AG04449 (cell line): ENCODE data around the gene PAQR7.

Experiments used
- CTCF ChIA-PET: fragments of 350-600 bp; formaldehyde crosslinking; extraction: SDS; loops from one replicate; lab custom pipeline; 2021; ENCODE audit warnings: antibody characterized with exemption; lab: Yijun Ruan, JAX
- POLR2A ChIA-PET: fragments of 400-600, 350-600 bp; formaldehyde crosslinking; extraction: SDS; loops from one replicate; lab custom pipeline; 2020; ENCODE audit warnings: antibody characterized with exemption, inconsistent platforms; lab: Yijun Ruan, JAX
- DNase-seq: peaks from one replicate; pipeline ENCODE4 v3.0.0-alpha.2; 2010; ENCODE audit warnings: low read depth, low spot score
- H3K4me3 ChIP-seq: 2 replicates; pipeline ENCODE4 v1.5.1; 2011; ENCODE audit warnings: low read depth, mild to moderate bottlenecking, control low read depth, low read length
- TF ChIP-seq, protein P1 (sequence below): IDR thresholded peaks from one replicate; pipeline ENCODE4 v1.5.1; 2011; ENCODE audit warnings: mild to moderate bottlenecking, moderate library complexity, low read length, control low read depth, inconsistent platforms; ENCODE audit not compliant: insufficient read depth; ENCODE audit errors: missing control alignments

Gene PAQR7

DNA sequence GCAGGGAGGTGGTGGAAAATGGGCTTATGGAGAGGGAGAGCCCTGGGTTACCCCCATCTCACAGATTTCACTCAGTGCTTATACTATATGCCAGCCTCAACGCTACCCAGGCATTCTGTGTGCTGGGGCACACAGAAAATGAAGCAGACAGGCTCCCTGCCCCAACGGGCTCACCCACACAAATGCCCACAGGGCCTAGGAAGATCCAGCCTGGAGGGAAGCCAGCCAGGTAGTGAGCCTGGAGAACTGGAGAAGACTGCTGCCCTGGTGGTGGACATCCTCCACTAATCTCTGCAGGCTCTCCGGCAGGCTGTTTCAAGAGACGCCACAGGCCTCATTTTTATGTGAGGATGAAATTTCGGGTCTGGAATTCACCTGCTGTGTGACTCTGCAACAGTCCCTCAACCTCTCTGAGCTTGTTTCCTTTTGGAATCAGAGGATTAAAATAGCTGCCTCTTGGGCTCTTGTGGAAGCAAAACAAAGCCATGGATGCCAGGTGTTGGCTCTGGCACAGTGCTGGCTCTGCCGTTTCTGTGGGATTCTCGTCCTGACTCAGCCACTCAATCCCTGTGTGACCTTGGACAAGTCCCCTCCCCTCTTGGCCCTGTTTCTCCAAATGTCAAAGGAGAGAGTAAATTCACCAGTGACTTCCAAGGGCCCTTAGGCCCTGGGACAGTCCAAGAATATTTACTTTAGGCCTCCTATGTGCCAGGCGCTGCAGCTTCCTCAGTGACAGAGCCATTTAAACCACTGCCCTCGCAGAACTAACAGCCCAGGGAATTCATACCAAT is 3.6 kb downstream of the PAQR7 start:
- ChIA-PET CTCF (no interaction called here), POLR2A (interaction anchor here (0.7 kb wide), 1 partner anchor 7 kb away, joined by 3 read pairs; no protein-coding TSS in a partner anchor)
- H3K4me3 ChIP-seq = no peak overlapping the region

DNA sequence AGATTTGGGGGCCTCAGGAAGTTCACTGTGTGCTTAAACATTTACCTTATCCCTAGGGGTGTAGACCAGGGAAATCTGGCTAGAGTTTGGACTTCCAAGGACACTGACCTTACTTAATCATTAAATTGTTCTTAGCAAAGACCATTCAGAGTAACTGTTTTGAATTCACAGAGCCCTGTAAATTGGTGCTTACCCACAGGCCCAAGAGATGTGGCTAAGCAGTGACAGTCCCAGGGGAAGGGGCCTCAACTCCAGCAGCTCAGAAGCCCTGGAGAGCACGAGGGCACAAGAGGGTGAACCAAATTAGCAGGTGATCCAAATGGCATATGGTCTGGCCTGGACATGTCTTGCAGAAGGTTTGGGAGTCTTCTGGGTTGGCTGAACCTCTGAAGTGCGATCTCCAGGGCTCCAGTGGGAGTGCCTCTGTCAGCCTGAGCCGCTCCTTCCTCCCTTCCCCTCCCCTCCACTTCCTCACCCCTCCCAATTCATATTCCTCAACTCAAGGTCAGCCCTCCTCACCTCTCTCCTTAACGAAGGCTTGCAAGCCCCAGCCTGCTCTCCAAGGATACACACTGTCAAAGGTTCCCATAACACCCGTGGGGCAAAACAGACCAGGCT is 4.3 kb downstream of the PAQR7 start:
- TF ChIP-seq, protein P1, sequence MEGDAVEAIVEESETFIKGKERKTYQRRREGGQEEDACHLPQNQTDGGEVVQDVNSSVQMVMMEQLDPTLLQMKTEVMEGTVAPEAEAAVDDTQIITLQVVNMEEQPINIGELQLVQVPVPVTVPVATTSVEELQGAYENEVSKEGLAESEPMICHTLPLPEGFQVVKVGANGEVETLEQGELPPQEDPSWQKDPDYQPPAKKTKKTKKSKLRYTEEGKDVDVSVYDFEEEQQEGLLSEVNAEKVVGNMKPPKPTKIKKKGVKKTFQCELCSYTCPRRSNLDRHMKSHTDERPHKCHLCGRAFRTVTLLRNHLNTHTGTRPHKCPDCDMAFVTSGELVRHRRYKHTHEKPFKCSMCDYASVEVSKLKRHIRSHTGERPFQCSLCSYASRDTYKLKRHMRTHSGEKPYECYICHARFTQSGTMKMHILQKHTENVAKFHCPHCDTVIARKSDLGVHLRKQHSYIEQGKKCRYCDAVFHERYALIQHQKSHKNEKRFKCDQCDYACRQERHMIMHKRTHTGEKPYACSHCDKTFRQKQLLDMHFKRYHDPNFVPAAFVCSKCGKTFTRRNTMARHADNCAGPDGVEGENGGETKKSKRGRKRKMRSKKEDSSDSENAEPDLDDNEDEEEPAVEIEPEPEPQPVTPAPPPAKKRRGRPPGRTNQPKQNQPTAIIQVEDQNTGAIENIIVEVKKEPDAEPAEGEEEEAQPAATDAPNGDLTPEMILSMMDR = no peak
- CTCF ChIA-PET = no interaction called here
- no peak for DNase-seq
- H3K4me3 ChIP-seq = no peak overlapping the region
- POLR2A ChIA-PET = no interaction called here

More for the DNA sequence above, 3.6 kb downstream of the PAQR7 start:
- TF ChIP-seq, protein P1 = no peak
- no peak for DNase-seq

- DNase-seq = no peak
- TF ChIP-seq, protein P1 = no peak
- ChIA-PET POLR2A (no interaction called here), CTCF (interaction anchor here (1.4 kb wide), 1 partner anchor 25 kb away, joined by 7 read pairs; no protein-coding TSS in a partner anchor)
- no peak overlapping the region for H3K4me3 ChIP-seq
Measured at GRCh38 chr1:25870614-25871013, 4.9 kb downstream of the PAQR7 start.

DNA sequence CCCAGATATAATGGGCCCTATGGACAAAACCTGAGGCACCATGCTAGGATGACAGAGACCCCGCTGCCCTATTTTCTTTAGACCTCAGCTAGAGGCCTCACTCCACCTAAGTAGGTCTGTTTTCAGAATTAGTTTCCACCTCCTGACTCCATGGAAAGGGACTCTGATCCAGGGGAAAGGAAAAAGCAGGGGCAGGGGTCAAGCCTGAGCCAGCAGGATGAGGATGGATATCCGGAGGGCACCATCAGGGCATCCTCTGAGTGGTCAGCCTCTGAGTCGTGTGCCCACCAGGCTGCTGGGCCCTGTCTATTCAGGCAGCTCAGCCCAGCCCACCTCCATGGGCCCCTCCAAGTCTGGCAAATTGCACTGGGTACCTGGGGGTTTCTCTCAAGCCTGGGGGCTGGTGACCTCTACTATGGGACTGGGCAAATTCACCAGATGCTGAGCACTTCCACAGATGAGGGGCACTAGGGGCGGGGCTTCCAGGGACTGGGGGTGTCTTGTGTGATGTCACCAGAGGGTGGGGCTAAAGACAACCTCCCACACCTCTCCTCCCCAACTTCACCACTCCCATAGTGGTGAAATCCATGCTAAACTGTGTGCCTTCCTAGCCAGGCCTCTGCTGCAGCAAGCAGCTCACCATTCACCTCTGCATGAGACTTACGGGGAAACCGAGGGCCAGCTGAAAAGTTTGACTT is 5.5 kb downstream of the PAQR7 start:
- TF ChIP-seq, protein P1 = no peak
- ChIA-PET CTCF (interaction anchor here (1.4 kb wide), 1 partner anchor 26 kb away, joined by 7 read pairs; no protein-coding TSS in a partner anchor), POLR2A (no interaction called here)
- DNase-seq = no peak
- H3K4me3 ChIP-seq = no peak overlapping the region

DNA sequence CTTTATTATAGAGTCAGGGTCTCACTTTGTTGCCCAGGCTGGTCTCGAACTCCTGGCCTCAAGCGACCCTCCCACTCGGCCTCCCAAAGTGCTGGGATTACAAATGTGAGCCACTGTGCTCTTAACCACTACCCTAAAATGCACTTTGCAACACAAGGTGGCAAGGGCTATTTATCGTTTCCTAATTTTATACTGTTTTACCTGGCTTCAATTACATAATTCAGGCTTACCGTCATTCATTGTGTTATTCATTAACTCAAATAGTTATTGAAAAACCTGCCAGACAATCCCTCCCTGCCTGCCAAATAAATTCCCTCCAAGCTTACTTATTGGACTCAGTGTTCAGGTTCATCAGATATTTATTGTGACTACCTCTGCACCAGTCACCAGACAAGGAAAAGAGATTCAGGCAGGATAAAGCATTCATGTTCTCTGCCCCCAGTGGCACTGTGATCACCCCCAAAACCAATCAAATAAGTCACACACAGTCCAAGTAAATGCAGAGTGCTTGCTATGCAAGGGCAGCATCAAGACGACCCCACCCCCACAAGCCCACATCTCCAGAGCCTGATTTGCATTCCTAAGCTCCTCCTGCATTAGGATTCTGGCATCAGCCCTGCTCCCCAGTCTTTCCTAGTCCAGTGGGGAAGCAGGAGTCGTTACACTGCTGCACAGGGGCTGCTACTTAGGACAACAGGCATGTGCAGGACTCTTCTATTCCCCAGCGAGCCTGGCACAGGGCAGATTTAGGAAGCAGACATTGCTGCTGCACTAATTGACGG is 8.1 kb downstream of the PAQR7 start:
- POLR2A ChIA-PET = no interaction called here
- CTCF ChIA-PET = interaction anchor here (2.0 kb wide), 1 partner anchor 28 kb away, joined by 5 read pairs; no protein-coding TSS in a partner anchor
- no peak overlapping the region for H3K4me3 ChIP-seq
- TF ChIP-seq, protein P1 = no peak
- no peak for DNase-seq
